Measurements from ENCODE around the gene SEMA5B. TPM values are rescaled to one million over a fixed set of nuclear protein-coding genes. Genes with fewer than 3 reads are reported as not detected.
A peak's percentile ranks its signal among the peaks of the same experiment; 100 is the strongest.

Gene SEMA5B
- total and polyA plus RNA-seq, 2 donors (not counting 1 experiment from before 2014, with no cell fraction given): not detected

GRCh38 chr3:123026565-123027291 lies 835 bp downstream of the SEMA5B start:
- Mint-ChIP-seq H3K27me3 (peaks cover 50% of the 10 kb centered on the region), H3K4me3 (peak overlapping the region; percentile 89), H3K9me3 (ENCODE audit: insufficient read depth) (no peaks in the 10 kb centered on the region), H3K27ac (no peak overlapping the region), H3K4me1 (peaks cover 20% of the 10 kb centered on the region)
- H3K36me3 ChIP-seq (replicated peaks in 1 of 2; ENCODE audit: control extremely low read depth in 1 of 2, control insufficient read depth in 1 of 2, extremely low read depth in 1 of 2, insufficient read depth in 2 of 2, low read length in 1 of 2): no peaks in the 10 kb centered on the region
- DNase-seq (peak; percentile 58), ATAC-seq (ENCODE audit: low read depth) (peak; percentile 7)
- H3K4me1 ChIP-seq (ENCODE audit: control insufficient read depth in 2 of 2, insufficient read depth in 2 of 2, low read length in 2 of 2): peaks cover 21% of the 10 kb centered on the region in 2 donors
- peaks cover 0 to 13% (median 0%) of the 10 kb centered on the region in 3 donors for H3K9me3 ChIP-seq (ENCODE audit: control extremely low read depth in 1 of 3, control insufficient read depth in 2 of 3, insufficient read depth in 1 of 3, low read length in 2 of 3)
- H3K27me3 ChIP-seq (replicated peaks in 1 of 4; ENCODE audit: control extremely low read depth in 1 of 4, control insufficient read depth in 3 of 4, insufficient read depth in 4 of 4, low read length in 3 of 4): peaks cover 0 to 69% (median 42%) of the 10 kb centered on the region in 4 experiments
- no peak overlapping the region for H3K27ac ChIP-seq (ENCODE audit: low read length in 2 of 2)
- H3K9ac ChIP-seq (ENCODE audit: low read length): peak overlapping the region; percentile 69
- intact Hi-C loops (cut with micrococcal nuclease): loop anchor here (10.0 kb wide), 1 partner anchor 238 kb away; no protein-coding TSS in a partner anchor
- peak overlapping the region; percentile 89 for H3K4me2 ChIP-seq (replicated peaks; ENCODE audit: low read depth, low read length, poor library complexity, severe bottlenecking)
- no peaks in the 10 kb centered on the region for H4K20me1 ChIP-seq (ENCODE audit: control insufficient read depth, insufficient read depth, low read length, poor library complexity, severe bottlenecking)
- peak overlapping the region in 4 of 5 experiments; percentile 37 to 72 (median 58) for H3K4me3 ChIP-seq (ENCODE audit: control extremely low read depth in 1 of 5, extremely low read depth in 1 of 5, insufficient read depth in 1 of 5, low read depth in 2 of 5, low read length in 4 of 5)
- 2% methylated on average over 62 of the region's 62 CpGs for WGBS (ENCODE audit: insufficient coverage)
- no peaks in the 10 kb centered on the region for H3K79me2 ChIP-seq (ENCODE audit: control insufficient read depth, insufficient read depth, low read length)
- ChIA-PET POLR2A (interaction anchor here (0.6 kb wide), 1 partner anchor 237 kb away, joined by 3 read pairs; no protein-coding TSS in a partner anchor), CTCF (interaction anchor here (0.7 to 5.0 kb wide), 7 partner anchors 9 to 1480 kb away, joined by 3 to 26 read pairs (median 14); partner anchors contain the start of gene POLQ)
- H2AFZ ChIP-seq (ENCODE audit: insufficient read depth, low read depth, low read length, poor library complexity, severe bottlenecking): peak overlapping the region; percentile 85
- TF ChIP-seq CTCF (IDR thresholded peaks at IDR 0.05) (no peak), EZH2 (IDR thresholded peaks at IDR 0.05; ENCODE audit: borderline replicate concordance, insufficient read depth, low read depth, low read length, poor library complexity, severe bottlenecking) (peak; percentile 91)
